K562 (cell line): ENCODE results near the gene DNAAF2. TPM values are rescaled to one million over a fixed set of nuclear protein-coding genes. Genes with fewer than 3 reads are reported as not detected.

Experiments used
- ARNT ChIP-seq, 2 experiments: fragments of 450-650 bp; IDR thresholded peaks; 2 replicates each; pipeline ENCODE4 v1.6.1; 2016; ENCODE audit warnings: mild to moderate bottlenecking in 1 of 2
- EHMT2 ChIP-seq: fragments of 450-650 bp; IDR thresholded peaks from 2 replicates; pipeline ENCODE4 v1.6.1; 2018; ENCODE audit warnings: antibody characterized with exemption
- MCM7 ChIP-seq, 2 experiments: fragments of 450-650 bp; IDR thresholded peaks; 2 replicates each; pipeline ENCODE4 v1.6.1; 2016 to 2018
- RBM25 ChIP-seq: fragments of 200-400 bp; formaldehyde crosslinking; IDR thresholded peaks from 2 replicates; pipeline ENCODE4 v1.6.1; 2018; ENCODE audit warnings: low read length, low read depth, moderate library complexity; ENCODE audit not compliant: severe bottlenecking
- TAF1 ChIP-seq: IDR thresholded peaks from 2 replicates; pipeline ENCODE4 v1.6.1; 2011; ENCODE audit warnings: mild to moderate bottlenecking, low read length, moderate library complexity; ENCODE audit not compliant: insufficient read depth, control insufficient read depth, severe bottlenecking; ENCODE audit errors: extremely low read depth
- ZNF589 ChIP-seq: fragments of 200-800 bp; sonication (Bioruptor generic); IDR thresholded peaks from 2 replicates; pipeline ENCODE4 v1.6.1; 2016; ENCODE audit warnings: low read depth, missing genetic modification characterization, missing compliant biosample characterization
- polyA plus RNA-seq, 8 experiments: library from polyadenylated mRNA; depleted of rRNA in 4 of 8; stranded (reverse) in 5 of 8; unstranded in 3 of 8; fragments of >200 nt; fragmentation: Nextera tagmentation in 2 of 8; fragmentation: Illumina TruSeq in 1 of 8; extraction: Ambion mirVana in 2 of 8; extraction: Trizol in 1 of 8; gene quantifications; 2 replicates each; pipeline versions ENCODE4 v1.2.1 to v1.2.3, GENCODE V29; 2011 to 2014; ENCODE audit warnings: inconsistent platforms in 1 of 8, missing spikeins in 1 of 8
- total RNA-seq, 7 experiments: library from RNA; depleted of rRNA in 6 of 7; stranded (reverse); fragments of >200 nt in 6 of 7; fragmentation: Illumina TruSeq in 2 of 7; extraction: Trizol in 2 of 7; gene quantifications; 2 replicates each; pipeline versions ENCODE4 v1.2.1 to v1.2.3, GENCODE V29; 2011 to 2021; ENCODE audit warnings: low replicate concordance in 1 of 7
- TF ChIP-seq, protein P1 (sequence below): sonication (generic); formaldehyde crosslinking; IDR thresholded peaks from 2 replicates; pipeline ENCODE4 v1.8.1; 2023; ENCODE audit warnings: mild to moderate bottlenecking, missing genetic modification reagents
- TF ChIP-seq, protein P2 (sequence below), 2 experiments: fragments of 150-350 bp in 1 of 2; IDR thresholded peaks; 2 replicates each; pipeline ENCODE4 v1.6.1; 2012 to 2016; ENCODE audit warnings: low read depth in 2 of 2, low read length in 2 of 2, mild to moderate bottlenecking in 1 of 2, moderate library complexity in 1 of 2
- TF ChIP-seq, protein P3 (sequence below): fragments of 450-650 bp; formaldehyde crosslinking; IDR thresholded peaks from 2 replicates; pipeline ENCODE4 v1.4.0; 2022; ENCODE audit warnings: mild to moderate bottlenecking, moderate library complexity
- TF ChIP-seq, protein P4 (sequence below), 2 experiments: IDR thresholded peaks in 1 of 2; conservative IDR thresholded peaks in 1 of 2; 2 replicates each; pipeline ENCODE4 v1.6.1; 2016; ENCODE audit warnings: low read depth in 2 of 2, mild to moderate bottlenecking in 1 of 2, missing compliant biosample characterization in 1 of 2, missing genetic modification characterization in 1 of 2, moderate library complexity in 1 of 2
- TF ChIP-seq, protein P5 (sequence below): fragments of 250-450 bp; sonication (Bioruptor Pico); IDR thresholded peaks from 2 replicates; pipeline ENCODE4 v1.9.0; 2021; ENCODE audit warnings: mild to moderate bottlenecking, inconsistent platforms
- TF ChIP-seq, protein P6 (sequence below): fragments of 250-450 bp; sonication (Bioruptor Pico); IDR thresholded peaks from 2 replicates; pipeline ENCODE4 v1.8.0; 2021; ENCODE audit warnings: mild to moderate bottlenecking, moderate library complexity

DNAAF2 gene
- total and polyA plus RNA-seq, 9 of the 15 experiments (the other 6 are each of a cell fraction or from before 2014, with no cell fraction given), result 2.4 to 14.6 (median 11.1) TPM

DNA sequence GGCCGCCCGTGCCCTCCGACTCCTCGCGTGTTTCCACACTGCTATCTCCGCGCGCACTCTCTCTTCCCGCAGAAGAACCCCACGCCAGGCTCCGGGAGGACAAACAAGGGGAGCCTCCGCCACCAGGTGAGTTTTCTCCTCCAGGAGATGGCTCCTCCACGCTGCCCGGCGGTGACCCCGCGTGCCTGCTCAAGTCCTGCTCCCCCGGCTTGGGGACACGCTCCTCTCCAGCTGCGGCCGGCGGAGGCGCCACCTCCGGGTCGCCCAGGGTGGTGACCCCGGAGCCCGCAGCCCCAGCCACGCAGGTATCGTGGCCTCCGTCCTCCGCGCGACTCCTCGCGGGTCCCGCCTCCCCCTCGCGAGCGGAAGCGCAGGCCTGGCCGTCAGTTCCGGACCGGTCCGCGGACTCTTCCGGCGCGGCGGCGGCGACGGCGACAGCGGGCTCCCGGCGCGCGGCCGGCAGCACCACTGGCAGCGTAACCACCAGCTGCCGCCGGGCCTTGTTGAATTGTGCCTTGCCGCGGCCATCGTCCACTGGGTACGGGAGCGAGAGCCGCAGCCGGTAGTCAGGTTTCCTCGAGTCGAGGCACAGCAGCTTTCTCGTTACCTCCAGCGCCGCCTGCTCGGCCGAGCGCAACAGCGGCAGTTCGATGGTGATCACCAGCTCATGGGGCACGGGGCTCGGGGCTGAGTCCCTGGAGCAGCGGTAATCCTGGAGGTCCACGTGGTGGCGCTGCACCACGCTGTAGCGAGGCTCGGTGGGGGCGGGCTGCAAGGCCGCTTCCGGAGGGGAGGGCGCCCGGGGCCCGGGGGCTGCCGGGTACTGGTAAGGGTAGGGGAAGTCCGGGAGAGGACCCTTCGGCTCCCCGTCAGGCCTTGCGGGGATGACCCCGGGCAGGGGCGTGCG, 1.2 kb downstream of the DNAAF2 start (continued):
- TF ChIP-seq, protein P1, sequence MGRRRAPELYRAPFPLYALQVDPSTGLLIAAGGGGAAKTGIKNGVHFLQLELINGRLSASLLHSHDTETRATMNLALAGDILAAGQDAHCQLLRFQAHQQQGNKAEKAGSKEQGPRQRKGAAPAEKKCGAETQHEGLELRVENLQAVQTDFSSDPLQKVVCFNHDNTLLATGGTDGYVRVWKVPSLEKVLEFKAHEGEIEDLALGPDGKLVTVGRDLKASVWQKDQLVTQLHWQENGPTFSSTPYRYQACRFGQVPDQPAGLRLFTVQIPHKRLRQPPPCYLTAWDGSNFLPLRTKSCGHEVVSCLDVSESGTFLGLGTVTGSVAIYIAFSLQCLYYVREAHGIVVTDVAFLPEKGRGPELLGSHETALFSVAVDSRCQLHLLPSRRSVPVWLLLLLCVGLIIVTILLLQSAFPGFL, result no peak
- TF ChIP-seq ARNT (IDR thresholded peaks at IDR 0.05), result no peak
- peak; percentile 23 for TF ChIP-seq TAF1
- TF ChIP-seq, protein P2, sequence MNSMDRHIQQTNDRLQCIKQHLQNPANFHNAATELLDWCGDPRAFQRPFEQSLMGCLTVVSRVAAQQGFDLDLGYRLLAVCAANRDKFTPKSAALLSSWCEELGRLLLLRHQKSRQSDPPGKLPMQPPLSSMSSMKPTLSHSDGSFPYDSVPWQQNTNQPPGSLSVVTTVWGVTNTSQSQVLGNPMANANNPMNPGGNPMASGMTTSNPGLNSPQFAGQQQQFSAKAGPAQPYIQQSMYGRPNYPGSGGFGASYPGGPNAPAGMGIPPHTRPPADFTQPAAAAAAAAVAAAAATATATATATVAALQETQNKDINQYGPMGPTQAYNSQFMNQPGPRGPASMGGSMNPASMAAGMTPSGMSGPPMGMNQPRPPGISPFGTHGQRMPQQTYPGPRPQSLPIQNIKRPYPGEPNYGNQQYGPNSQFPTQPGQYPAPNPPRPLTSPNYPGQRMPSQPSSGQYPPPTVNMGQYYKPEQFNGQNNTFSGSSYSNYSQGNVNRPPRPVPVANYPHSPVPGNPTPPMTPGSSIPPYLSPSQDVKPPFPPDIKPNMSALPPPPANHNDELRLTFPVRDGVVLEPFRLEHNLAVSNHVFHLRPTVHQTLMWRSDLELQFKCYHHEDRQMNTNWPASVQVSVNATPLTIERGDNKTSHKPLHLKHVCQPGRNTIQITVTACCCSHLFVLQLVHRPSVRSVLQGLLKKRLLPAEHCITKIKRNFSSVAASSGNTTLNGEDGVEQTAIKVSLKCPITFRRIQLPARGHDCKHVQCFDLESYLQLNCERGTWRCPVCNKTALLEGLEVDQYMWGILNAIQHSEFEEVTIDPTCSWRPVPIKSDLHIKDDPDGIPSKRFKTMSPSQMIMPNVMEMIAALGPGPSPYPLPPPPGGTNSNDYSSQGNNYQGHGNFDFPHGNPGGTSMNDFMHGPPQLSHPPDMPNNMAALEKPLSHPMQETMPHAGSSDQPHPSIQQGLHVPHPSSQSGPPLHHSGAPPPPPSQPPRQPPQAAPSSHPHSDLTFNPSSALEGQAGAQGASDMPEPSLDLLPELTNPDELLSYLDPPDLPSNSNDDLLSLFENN (IDR thresholded peaks at IDR 0.05; ENCODE audit: low read depth in 2 of 2, low read length in 2 of 2), result no peak
- TF ChIP-seq MCM7 (IDR thresholded peaks at IDR 0.05), result no peak
- TF ChIP-seq ZNF589 (CRISPR knock-in tag), result no peak
- TF ChIP-seq, protein P3, sequence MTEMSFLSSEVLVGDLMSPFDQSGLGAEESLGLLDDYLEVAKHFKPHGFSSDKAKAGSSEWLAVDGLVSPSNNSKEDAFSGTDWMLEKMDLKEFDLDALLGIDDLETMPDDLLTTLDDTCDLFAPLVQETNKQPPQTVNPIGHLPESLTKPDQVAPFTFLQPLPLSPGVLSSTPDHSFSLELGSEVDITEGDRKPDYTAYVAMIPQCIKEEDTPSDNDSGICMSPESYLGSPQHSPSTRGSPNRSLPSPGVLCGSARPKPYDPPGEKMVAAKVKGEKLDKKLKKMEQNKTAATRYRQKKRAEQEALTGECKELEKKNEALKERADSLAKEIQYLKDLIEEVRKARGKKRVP (CRISPR knock-in tag), result no peak
- TF ChIP-seq, protein P4, sequence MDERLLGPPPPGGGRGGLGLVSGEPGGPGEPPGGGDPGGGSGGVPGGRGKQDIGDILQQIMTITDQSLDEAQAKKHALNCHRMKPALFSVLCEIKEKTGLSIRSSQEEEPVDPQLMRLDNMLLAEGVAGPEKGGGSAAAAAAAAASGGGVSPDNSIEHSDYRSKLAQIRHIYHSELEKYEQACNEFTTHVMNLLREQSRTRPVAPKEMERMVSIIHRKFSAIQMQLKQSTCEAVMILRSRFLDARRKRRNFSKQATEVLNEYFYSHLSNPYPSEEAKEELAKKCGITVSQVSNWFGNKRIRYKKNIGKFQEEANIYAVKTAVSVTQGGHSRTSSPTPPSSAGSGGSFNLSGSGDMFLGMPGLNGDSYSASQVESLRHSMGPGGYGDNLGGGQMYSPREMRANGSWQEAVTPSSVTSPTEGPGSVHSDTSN (CRISPR knock-in tag; IDR thresholded peaks at IDR 0.05; ENCODE audit: low read depth), result no peak
- TF ChIP-seq, protein P4 (tag; conservative IDR thresholded peaks at IDR 0.05; ENCODE audit: low read depth), result no peak
- TF ChIP-seq, protein P5, sequence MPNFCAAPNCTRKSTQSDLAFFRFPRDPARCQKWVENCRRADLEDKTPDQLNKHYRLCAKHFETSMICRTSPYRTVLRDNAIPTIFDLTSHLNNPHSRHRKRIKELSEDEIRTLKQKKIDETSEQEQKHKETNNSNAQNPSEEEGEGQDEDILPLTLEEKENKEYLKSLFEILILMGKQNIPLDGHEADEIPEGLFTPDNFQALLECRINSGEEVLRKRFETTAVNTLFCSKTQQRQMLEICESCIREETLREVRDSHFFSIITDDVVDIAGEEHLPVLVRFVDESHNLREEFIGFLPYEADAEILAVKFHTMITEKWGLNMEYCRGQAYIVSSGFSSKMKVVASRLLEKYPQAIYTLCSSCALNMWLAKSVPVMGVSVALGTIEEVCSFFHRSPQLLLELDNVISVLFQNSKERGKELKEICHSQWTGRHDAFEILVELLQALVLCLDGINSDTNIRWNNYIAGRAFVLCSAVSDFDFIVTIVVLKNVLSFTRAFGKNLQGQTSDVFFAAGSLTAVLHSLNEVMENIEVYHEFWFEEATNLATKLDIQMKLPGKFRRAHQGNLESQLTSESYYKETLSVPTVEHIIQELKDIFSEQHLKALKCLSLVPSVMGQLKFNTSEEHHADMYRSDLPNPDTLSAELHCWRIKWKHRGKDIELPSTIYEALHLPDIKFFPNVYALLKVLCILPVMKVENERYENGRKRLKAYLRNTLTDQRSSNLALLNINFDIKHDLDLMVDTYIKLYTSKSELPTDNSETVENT, result peak; percentile 18; the same call in 1 of the 2 replicates
- TF ChIP-seq RBM25, result peak; percentile 15
- TF ChIP-seq, protein P6, sequence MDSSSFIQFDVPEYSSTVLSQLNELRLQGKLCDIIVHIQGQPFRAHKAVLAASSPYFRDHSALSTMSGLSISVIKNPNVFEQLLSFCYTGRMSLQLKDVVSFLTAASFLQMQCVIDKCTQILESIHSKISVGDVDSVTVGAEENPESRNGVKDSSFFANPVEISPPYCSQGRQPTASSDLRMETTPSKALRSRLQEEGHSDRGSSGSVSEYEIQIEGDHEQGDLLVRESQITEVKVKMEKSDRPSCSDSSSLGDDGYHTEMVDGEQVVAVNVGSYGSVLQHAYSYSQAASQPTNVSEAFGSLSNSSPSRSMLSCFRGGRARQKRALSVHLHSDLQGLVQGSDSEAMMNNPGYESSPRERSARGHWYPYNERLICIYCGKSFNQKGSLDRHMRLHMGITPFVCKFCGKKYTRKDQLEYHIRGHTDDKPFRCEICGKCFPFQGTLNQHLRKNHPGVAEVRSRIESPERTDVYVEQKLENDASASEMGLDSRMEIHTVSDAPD (CRISPR knock-in tag), result no peak
- TF ChIP-seq EHMT2, result no peak
